ACC112 (cell line): ENCODE results near the gene CLASP1.

Experiments
- H2AFZ ChIP-seq: fragments of 200-600 bp; sonication (generic); one replicate; pipeline ENCODE4 v1.6.0; 2017; ENCODE audit warnings: antibody characterized with exemption, low read length; ENCODE audit not compliant: unreplicated experiment
- H3K27ac ChIP-seq: fragments of 200-600 bp; sonication (generic); 2 replicates; pipeline ENCODE4 v1.5.1; 2014; ENCODE audit warnings: low read depth, mild to moderate bottlenecking, antibody characterized with exemption, low read length, moderate library complexity
- H3K27me3 ChIP-seq: fragments of 200-600 bp; sonication (generic); 2 replicates; pipeline ENCODE4 v1.6.1; 2014; ENCODE audit warnings: mild to moderate bottlenecking, antibody characterized with exemption, low read length, moderate library complexity, mixed read lengths; ENCODE audit not compliant: insufficient read depth
- H3K36me3 ChIP-seq: fragments of 200-600 bp; sonication (generic); 2 replicates; pipeline ENCODE4 v1.6.1; 2016; ENCODE audit warnings: mild to moderate bottlenecking, antibody characterized with exemption, low read length, moderate library complexity, mixed read lengths; ENCODE audit not compliant: insufficient read depth
- H3K4me1 ChIP-seq: fragments of 200-600 bp; sonication (generic); one replicate; pipeline ENCODE4 v1.6.1; 2016; ENCODE audit warnings: low read length, mixed read lengths; ENCODE audit not compliant: insufficient read depth, unreplicated experiment, control insufficient read depth
- H3K4me3 ChIP-seq: fragments of 200-600 bp; sonication (generic); 2 replicates; pipeline ENCODE4 v1.5.1; 2014; ENCODE audit warnings: mild to moderate bottlenecking, low read depth, low read length
- H3K79me2 ChIP-seq: fragments of 200-600 bp; sonication (generic); one replicate; pipeline ENCODE4 v1.6.0; 2016; ENCODE audit warnings: low read length; ENCODE audit not compliant: control insufficient read depth, unreplicated experiment, insufficient read depth

CLASP1 gene

DNA sequence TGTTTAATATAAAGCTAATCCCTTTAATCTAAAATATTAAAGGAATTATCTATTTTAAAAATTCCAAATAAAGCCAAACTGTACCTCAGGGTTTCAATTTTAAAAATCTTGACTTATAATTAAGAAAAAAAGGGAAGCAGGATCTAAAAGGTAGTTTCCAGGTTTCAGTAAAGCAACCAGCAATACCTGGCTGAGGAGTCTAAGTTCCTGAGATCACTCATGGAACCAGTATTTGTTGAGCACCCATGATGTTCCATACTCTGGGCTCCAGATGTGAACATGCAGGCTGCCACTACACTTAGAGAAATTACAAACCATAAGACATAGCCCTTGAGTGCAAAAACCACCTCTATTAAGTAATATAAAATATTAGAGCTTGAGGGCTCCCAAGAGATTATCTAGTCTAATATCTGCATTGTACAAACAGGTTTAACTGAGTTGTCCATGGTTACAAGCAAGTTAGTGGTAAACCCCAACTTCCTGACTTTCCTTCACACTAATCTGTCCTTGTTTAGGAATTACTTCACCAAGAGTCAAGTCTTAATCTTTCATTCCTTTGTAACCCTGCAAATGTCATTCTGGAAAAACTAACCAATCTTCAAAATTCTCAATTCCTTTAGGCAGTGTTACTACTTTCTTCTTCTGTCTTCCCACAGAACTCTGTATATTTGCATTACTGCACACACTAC is 49.2 kb downstream of the CLASP1 start:
- no peak overlapping the region for H2AFZ ChIP-seq
- H3K27me3 ChIP-seq: no peaks in the 10 kb centered on the region
- no peak overlapping the region for H3K27ac ChIP-seq
- peaks cover 13% of the 10 kb centered on the region for H3K36me3 ChIP-seq
- peaks cover 46% of the 10 kb centered on the region for H3K79me2 ChIP-seq
- peaks cover 13% of the 10 kb centered on the region for H3K4me1 ChIP-seq
- H3K4me3 ChIP-seq: no peak overlapping the region

DNA sequence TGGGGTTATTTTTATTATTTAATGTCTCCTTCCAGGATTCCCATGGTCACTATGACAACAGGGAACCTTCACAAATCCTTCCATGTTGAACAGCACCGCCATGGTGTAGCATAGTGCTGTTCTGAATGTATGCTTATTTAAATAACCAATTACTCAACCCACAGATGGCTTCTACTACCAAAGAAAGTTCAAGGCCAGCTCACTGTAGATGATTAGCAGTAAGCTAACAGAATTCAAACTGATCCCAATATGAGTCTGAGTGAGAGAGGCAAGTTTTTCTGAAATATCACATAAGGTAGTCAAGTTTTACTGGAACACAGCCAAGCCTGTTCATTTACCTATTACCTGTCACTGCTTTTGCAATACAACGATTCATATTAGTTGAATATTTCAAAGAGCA is 51.2 kb downstream of the CLASP1 start:
- H3K79me2 ChIP-seq: peaks cover 43% of the 10 kb centered on the region
- H2AFZ ChIP-seq: no peak overlapping the region
- H3K27me3 ChIP-seq: no peaks in the 10 kb centered on the region
- H3K4me3 ChIP-seq: no peak overlapping the region
- H3K27ac ChIP-seq: no peak overlapping the region
- no peaks in the 10 kb centered on the region for H3K36me3 ChIP-seq
- H3K4me1 ChIP-seq: peaks cover 13% of the 10 kb centered on the region

DNA sequence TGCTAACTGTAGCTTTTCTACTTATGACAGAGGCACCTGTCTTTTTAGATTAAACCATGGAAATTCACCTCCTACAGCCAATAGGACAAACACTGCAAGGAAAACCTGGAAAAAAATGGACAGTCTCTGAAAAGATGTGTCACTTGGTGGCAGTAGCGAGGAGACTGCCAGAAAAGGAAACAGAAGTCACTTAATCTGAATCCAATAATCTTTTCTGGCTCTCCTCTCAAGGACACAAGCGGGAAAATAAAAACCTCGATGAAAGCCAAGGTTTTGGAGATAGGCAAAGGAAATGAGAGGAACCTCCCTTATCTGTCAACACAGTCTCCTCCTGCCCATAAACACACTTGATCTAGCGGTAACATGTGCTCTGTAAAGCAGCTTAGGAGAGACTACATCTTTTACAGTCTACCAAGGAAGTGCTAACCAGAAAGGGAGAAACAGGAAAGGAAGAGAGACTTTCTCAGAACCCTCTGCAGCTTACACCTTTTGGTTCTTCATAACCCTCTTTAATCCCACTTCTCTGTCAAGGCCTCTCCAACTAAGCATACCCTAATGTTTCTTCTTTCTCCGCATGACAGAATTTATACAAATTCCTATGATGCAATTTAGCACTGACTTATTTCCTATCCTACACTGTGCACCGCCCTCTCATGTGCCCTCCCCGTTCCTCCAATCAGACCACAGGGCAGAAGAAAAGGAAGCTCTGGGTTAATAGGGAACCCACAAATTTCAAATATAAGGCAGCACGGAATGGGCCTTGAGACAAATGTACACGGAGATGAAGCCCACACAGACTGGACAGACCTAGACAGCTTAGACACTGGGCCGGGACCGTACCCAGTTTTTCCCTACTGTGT is 52.8 kb downstream of the CLASP1 start:
- Histone ChIP-seq H2AFZ (peak overlapping the region; percentile 82), H3K27ac (peak overlapping the region; percentile 78), H3K4me3 (peak overlapping the region; percentile 67), H3K79me2 (peaks cover 44% of the 10 kb centered on the region), H3K4me1 (peaks cover 13% of the 10 kb centered on the region), H3K27me3 (no peaks in the 10 kb centered on the region), H3K36me3 (no peaks in the 10 kb centered on the region)

DNA sequence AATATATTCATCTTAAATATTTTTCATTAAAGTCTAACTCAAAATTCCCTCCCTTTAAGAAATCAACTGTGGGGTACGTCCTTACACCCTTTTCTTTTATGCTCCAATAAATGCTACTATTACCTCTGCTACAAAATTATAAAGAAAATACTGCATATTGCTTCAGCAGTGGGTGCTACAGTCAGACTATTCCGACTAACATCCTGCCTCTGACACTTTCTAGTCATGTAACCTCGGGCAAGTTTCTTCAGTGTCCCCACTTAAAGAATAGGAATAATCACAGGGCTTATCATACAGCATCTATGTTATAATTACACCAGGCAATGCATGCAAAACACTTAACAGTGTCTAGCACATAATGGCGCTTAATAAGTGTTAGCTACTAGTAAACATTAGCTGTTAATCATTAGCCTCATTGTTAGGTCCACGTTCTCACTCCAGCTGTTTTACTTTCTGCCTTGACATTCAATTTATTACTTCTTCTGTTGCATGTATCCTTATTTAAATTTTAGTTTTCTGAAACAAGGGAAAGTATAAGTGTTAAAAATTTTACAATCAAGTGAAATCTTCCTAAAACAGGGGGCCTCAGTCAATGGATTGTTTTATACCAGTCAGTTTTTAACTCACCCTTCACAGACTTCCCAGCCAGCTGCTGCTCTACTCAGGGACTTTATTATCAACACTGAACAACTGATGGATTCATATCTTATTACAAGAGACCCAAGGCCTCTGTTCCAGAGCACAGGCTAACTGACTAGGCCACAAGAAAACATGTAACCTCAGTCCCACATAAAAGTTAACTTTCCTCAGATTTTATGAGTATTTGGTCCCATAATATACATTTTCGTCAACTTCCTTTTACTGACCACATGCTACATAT is 54.0 kb downstream of the CLASP1 start:
- no peaks in the 10 kb centered on the region for H3K36me3 ChIP-seq
- peaks cover 48% of the 10 kb centered on the region for H3K79me2 ChIP-seq
- H3K4me3 ChIP-seq: no peak overlapping the region
- H3K27ac ChIP-seq: no peak overlapping the region
- no peaks in the 10 kb centered on the region for H3K27me3 ChIP-seq
- H2AFZ ChIP-seq: no peak overlapping the region
- peaks cover 13% of the 10 kb centered on the region for H3K4me1 ChIP-seq

DNA sequence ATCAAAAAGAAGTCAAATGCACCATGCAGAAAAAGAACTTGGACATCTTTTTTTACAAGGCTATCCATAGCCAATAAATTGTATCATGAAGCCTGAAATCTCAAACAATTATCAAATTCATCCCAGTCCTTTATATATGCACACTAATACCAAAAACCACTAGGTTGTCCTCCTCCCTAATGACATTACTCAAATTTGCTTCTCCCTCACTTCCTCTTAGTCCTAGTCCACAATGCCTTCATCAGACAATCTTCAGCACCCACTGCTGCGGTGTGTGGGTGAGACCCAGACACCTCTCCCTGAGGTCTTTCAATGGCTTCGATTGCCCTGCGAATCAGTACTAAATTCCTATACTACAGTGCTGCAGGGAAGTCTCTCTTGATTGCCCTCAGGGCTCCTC is 58.1 kb downstream of the CLASP1 start:
- H3K4me1 ChIP-seq: peaks cover 10% of the 10 kb centered on the region
- no peak overlapping the region for H3K4me3 ChIP-seq
- H3K27ac ChIP-seq: no peak overlapping the region
- no peak overlapping the region for H2AFZ ChIP-seq
- peaks cover 35% of the 10 kb centered on the region for H3K79me2 ChIP-seq
- H3K36me3 ChIP-seq: 0 out of 2 replicates have a peak, but pooled peaks cover 3% of the 10 kb centered on the region
- no peaks in the 10 kb centered on the region for H3K27me3 ChIP-seq

DNA sequence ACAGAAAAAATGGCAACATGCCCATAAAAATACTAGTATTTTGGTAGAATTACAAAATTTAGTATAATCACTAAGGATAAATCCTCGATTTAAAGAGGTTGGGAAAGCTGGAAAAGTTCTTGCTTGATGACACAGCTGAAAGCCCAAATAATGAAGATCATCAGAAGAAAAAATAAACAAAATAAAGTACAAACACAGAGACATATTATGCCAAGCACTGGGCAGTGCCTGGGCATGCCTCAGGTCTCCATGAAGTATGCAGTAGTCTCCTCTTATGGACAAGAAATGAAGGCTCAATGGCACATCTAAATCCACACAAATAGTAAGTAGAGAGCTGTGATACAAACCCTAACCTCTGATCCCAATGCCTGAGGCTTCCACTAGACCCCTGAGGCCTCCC is 60.9 kb downstream of the CLASP1 start:
- H2AFZ ChIP-seq: no peak overlapping the region
- H3K27ac ChIP-seq: no peak overlapping the region
- peaks cover 5% of the 10 kb centered on the region for H3K4me1 ChIP-seq
- H3K79me2 ChIP-seq: peaks cover 28% of the 10 kb centered on the region
- no peak overlapping the region for H3K4me3 ChIP-seq
- H3K27me3 ChIP-seq: no peaks in the 10 kb centered on the region
- 0 out of 2 replicates have a peak, but pooled peaks cover 3% of the 10 kb centered on the region for H3K36me3 ChIP-seq

DNA sequence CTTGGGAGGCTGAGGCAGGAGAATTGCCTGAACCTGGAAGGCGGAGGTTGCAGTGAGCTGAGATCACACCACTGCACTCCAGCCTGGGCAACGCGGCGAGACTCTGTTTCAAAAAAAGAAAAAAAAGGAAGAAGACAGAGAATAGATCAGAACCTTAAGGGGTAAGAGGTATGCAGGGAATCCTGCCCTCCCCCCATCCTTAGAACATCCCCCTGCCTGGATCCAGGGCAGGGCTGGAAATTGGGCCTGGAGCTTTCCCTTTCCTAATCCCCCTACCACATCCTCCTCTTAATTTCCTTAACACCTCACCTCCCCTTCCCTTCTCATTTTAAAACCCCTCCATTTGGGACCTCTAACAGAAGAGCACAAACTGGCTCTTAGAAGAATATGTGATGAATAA is 62.1 kb downstream of the CLASP1 start:
- Histone ChIP-seq H3K27me3 (no peaks in the 10 kb centered on the region), H3K79me2 (peaks cover 24% of the 10 kb centered on the region), H3K36me3 (0 out of 2 replicates have a peak, but pooled peaks cover 3% of the 10 kb centered on the region), H3K4me1 (peaks cover 5% of the 10 kb centered on the region), H3K4me3 (no peak overlapping the region), H2AFZ (no peak overlapping the region), H3K27ac (no peak overlapping the region)

DNA sequence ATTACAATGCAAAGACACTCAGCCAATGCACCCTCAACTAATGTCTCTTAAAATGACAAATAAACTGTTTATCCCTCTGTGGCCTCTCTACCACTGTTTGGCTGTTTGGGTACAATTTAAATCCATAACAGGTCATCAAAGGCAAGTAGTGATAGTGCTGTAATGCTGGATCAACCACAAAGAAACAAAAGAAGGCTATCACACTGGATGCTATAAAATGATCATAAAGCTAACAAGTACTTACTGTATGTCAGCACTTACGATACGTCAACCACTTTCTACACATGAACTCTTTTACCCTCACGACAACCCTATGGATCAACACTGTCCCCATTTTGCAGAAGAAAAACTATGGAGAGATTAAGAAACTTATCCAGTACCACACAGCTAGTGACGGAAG is 64.5 kb downstream of the CLASP1 start:
- Histone ChIP-seq H3K36me3 (0 out of 2 replicates have a peak, but pooled peaks cover 3% of the 10 kb centered on the region), H3K4me1 (peaks cover 17% of the 10 kb centered on the region), H2AFZ (no peak overlapping the region), H3K4me3 (no peak overlapping the region), H3K27ac (no peak overlapping the region), H3K79me2 (peaks cover 15% of the 10 kb centered on the region), H3K27me3 (no peaks in the 10 kb centered on the region)

DNA sequence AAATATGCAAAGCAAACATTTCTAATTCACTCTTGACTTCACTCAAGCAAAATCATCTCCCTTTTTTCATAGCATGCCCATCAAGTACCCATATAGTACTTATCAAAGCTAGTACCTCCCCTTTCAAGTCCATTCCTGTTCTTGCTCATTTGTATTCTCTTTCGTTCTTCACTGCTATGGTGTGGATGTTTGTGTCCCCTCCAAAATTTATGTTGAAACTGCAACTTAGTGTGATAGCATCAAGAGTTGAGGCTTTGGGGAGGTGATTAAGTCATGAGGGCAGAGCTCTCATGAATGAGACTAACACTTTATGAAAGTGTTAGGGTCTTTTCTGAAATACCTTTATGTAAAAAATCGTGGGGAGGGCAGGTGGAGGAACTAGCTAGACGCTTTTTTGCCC is 65.7 kb downstream of the CLASP1 start:
- Histone ChIP-seq H3K27ac (no peak overlapping the region), H3K27me3 (no peaks in the 10 kb centered on the region), H3K4me1 (peaks cover 17% of the 10 kb centered on the region), H3K36me3 (no peaks in the 10 kb centered on the region), H3K4me3 (no peak overlapping the region), H2AFZ (no peak overlapping the region), H3K79me2 (peaks cover 23% of the 10 kb centered on the region)

DNA sequence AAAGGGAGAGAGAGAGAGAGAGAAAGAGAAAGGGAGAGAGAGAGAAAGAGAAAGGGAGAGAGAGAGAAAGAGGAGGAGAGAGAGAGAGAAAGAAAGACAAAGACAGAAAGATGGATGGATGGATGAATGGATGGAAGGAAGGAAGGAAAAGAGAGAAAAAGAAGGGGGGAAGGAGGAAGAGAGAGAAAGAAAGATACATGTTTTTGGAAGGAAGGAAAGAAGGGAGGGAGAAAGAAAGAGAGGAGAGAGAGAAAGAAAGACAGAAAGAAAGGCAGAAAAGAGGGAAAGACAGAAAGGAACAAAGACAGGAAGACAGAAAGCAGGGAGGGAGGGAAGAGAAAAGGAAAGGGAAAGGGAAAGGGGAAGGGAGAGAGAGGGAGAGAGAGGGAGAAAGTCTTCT is 67.0 kb downstream of the CLASP1 start:
- Histone ChIP-seq H3K4me1 (peaks cover 12% of the 10 kb centered on the region), H3K36me3 (no peaks in the 10 kb centered on the region), H3K27ac (no peak overlapping the region), H3K27me3 (no peaks in the 10 kb centered on the region), H2AFZ (no peak overlapping the region), H3K79me2 (peaks cover 28% of the 10 kb centered on the region), H3K4me3 (no peak overlapping the region)
